OCI-LY7 (cell line): ENCODE measurements around the gene AK4.

Source experiments
- EZH2phosphoT487 ChIP-seq: fragments of 200-600 bp; sonication (generic); IDR thresholded peaks from 2 replicates; pipeline ENCODE4 v1.6.1; 2018; ENCODE audit warnings: low read depth, borderline replicate concordance, mild to moderate bottlenecking, mixed run types, antibody characterized with exemption, low read length, moderate library complexity, mixed read lengths
- TF ChIP-seq, protein P1 (sequence below): fragments of 200-600 bp; sonication (generic); conservative IDR thresholded peaks from 2 replicates; pipeline ENCODE4 v1.5.1; 2014; ENCODE audit warnings: mild to moderate bottlenecking, antibody characterized with exemption, low read length, moderate library complexity, mixed read lengths

GRCh38 chr1:65231718-65232330 lies 83.8 kb downstream of the AK4 start:
- TF ChIP-seq, protein P1, sequence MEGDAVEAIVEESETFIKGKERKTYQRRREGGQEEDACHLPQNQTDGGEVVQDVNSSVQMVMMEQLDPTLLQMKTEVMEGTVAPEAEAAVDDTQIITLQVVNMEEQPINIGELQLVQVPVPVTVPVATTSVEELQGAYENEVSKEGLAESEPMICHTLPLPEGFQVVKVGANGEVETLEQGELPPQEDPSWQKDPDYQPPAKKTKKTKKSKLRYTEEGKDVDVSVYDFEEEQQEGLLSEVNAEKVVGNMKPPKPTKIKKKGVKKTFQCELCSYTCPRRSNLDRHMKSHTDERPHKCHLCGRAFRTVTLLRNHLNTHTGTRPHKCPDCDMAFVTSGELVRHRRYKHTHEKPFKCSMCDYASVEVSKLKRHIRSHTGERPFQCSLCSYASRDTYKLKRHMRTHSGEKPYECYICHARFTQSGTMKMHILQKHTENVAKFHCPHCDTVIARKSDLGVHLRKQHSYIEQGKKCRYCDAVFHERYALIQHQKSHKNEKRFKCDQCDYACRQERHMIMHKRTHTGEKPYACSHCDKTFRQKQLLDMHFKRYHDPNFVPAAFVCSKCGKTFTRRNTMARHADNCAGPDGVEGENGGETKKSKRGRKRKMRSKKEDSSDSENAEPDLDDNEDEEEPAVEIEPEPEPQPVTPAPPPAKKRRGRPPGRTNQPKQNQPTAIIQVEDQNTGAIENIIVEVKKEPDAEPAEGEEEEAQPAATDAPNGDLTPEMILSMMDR = no peak
- no peak for TF ChIP-seq EZH2phosphoT487
